ENCODE results near the gene SRCIN1.

Gene SRCIN1

DNA sequence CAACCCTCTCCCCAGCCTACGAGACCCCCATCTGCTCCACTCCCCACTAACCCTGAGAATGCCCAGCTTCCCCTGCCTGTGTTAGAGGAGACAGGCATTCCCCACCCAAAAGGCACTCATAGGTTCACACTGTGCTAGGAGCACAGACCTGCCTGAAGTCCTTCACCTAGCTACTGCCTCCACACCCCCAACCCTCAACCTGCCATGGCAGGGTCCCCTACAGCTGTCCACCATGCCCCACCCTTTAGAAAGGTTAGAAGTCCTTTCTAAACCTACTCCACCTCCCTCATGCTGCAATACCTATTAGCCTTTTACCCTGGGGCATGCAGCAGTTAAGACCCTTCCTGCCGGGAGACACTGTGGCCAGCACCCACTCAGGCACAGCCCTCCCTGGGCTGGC is 9.1 kb downstream of the SRCIN1 start:
- no peak overlapping the region for H3K27ac ChIP-seq
- TF ChIP-seq, protein P1, sequence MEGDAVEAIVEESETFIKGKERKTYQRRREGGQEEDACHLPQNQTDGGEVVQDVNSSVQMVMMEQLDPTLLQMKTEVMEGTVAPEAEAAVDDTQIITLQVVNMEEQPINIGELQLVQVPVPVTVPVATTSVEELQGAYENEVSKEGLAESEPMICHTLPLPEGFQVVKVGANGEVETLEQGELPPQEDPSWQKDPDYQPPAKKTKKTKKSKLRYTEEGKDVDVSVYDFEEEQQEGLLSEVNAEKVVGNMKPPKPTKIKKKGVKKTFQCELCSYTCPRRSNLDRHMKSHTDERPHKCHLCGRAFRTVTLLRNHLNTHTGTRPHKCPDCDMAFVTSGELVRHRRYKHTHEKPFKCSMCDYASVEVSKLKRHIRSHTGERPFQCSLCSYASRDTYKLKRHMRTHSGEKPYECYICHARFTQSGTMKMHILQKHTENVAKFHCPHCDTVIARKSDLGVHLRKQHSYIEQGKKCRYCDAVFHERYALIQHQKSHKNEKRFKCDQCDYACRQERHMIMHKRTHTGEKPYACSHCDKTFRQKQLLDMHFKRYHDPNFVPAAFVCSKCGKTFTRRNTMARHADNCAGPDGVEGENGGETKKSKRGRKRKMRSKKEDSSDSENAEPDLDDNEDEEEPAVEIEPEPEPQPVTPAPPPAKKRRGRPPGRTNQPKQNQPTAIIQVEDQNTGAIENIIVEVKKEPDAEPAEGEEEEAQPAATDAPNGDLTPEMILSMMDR (IDR thresholded peaks at IDR 0.05): no peak
- TF ChIP-seq ZFX (IDR thresholded peaks at IDR 0.05; ENCODE audit: borderline replicate concordance): no peak

DNA sequence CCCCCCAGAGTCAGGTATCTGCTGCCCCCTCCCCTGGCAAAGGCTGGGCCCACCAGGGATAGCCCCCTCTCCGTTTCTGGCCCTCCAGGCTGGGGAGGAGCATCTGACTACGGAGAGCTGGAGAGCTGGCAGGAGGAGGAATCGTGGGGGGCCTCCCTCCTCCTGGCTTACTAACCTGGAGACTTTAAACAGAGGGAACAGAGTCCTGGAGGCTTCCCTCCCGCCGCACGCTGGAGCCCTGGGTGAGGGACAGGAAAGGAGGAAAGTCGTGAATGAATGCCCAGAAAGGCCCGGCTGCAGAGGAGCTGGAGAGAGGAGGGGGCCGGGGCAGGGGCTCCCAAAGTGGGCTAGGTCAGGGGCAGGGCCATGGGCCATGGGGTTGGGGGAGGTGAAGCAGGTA is 9.9 kb downstream of the SRCIN1 start:
- no peak overlapping the region for H3K27ac ChIP-seq
- TF ChIP-seq, protein P1 (IDR thresholded peaks at IDR 0.05): no peak
- TF ChIP-seq ZFX (IDR thresholded peaks at IDR 0.05; ENCODE audit: borderline replicate concordance): no peak

DNA sequence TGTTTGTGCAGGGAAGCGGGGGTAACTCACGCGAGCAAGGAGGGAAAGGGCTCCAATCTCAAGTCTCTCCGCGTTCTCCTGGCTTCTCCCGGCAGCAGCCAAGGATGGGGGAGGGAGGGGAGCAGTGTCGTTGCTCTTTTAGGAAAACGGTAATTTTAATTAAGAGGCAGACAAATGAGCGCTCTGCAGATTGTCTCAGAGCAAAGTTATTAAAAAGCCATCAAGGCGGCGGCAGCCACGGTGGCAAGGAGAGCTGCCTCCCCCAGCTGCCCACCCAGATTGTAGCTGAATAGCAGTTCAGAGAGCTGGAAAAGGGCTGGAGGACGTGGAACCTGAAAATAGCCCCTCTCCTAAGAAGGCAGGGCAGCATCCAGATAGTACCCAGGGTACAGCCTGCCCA is 11.6 kb downstream of the SRCIN1 start:
- H3K27ac ChIP-seq: no peak overlapping the region
- TF ChIP-seq, protein P1 (IDR thresholded peaks at IDR 0.05): no peak
- TF ChIP-seq ZFX (IDR thresholded peaks at IDR 0.05; ENCODE audit: borderline replicate concordance): no peak

DNA sequence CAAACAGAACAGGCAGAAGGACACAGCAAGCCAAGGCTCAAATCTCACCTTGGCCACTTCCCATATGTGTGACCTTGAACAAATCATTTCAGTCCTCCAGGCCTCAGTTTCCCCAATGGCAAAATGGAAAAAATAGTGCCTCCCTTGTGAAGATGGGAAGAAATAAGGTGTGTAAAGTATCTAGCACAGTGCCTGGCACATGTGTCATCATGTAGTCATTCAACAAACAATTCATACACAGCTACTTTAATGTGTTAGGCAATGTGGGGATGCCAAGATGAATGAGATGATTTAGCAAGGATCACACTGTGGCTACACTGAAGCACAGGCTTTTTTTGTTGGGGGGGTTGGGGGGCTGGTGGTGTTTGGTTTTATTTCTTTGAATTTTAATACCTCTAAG is 13.3 kb downstream of the SRCIN1 start:
- H3K27ac ChIP-seq: no peak overlapping the region
- TF ChIP-seq, protein P1 (IDR thresholded peaks at IDR 0.05): no peak
- no peak for TF ChIP-seq ZFX (IDR thresholded peaks at IDR 0.05; ENCODE audit: borderline replicate concordance)

DNA sequence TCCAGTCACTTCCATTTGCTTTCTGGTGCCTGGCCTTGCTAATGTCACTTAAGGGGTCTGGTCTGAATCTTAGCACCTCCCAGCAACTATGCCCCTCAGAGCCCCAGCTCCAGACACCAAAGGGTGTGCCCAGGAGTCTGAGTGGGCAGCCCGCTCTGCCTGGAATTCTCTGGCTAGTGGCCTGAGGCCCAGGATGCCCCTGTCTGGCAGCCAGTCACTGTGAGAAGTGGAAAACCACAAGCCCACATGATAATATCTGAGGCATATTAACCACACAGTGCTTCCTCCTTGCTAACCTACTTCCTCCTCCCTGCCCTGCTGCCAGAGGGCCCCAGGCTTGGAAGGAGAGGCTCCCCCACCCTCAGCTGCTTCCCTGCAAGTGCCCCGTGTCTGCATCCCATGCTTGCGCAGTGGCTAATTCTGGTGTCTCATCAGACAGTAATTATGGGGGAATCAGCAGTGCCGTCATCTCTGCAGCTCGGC is 14.0 kb downstream of the SRCIN1 start:
- TF ChIP-seq, protein P1 (IDR thresholded peaks at IDR 0.05): no peak
- no peak for TF ChIP-seq ZFX (IDR thresholded peaks at IDR 0.05; ENCODE audit: borderline replicate concordance)
- no peak overlapping the region for H3K27ac ChIP-seq

DNA sequence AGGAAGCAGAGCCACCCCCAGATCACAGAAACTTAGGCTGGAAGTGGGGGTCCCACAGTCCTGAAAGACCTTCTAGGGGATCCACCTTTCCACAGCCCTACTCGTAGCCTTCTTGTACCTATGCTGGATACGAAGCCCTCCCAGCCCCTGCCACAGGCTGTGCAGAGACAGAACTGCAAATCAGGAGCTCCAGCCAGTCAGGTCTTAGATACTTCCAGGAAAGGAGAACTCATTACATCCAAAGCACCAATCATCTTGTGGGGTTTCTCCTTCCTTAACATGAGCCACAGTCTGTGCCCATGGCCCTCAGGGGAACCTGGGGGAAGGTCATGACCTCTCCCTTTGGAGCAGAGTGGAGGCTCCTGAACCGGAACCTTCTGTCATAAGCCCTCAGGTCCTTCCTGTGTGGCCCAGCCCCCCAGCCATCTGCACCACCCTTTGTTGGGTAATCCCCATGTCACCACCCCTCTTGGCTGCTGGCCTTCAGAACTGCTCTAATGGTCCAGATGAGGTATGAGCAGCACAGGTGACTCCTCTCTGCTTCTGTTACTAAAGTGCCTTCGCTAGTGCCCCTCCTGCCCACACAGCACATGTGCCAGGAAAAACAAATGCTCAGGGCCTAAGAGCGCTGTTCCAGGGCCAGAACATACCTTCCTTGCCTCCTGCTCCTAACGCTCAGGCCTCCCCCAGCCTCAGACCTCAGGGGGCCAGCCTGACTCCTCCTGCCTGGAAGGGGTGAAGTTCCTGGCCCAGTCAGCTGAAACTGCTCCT is 14.6 kb downstream of the SRCIN1 start:
- no peak for TF ChIP-seq ZFX (IDR thresholded peaks at IDR 0.05; ENCODE audit: borderline replicate concordance)
- TF ChIP-seq, protein P1 (IDR thresholded peaks at IDR 0.05): no peak
- no peak overlapping the region for H3K27ac ChIP-seq

DNA sequence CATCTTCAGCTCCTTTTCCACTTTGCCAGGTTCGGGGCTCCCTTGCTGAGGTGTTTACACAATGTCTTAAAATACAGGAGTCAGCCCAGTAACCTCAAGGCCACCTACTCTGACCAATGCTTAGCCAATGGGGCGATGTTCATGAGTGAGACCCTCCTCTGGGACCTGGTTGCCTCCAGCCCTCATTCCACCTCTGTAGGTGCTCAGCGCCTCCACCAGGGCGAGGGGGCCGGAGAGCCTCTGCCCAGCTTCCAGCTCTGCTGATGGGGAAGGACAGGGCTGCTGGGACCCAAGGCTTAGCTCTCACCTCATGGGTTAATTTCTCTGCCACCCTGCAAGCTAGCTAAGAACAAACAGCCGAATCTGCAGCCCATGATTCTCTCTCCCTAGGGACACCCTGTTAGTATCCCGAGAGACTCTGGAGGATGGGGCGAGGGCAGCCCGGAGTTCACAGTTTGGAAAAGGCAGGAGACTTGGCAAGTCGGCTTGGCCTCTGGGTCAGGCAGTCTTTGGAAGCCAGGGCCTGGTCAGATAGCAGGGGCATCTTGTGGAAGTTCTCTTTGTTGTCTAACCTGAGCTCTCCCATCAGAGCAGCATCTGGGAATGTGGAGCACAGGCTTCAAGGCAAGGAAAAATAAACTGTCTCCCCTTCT is 16.2 kb downstream of the SRCIN1 start:
- no peak overlapping the region for H3K27ac ChIP-seq
- TF ChIP-seq, protein P1 (IDR thresholded peaks at IDR 0.05): no peak
- no peak for TF ChIP-seq ZFX (IDR thresholded peaks at IDR 0.05; ENCODE audit: borderline replicate concordance)

Data from 22Rv1 (cell line).